HCT116 (cell line): ENCODE measurements around the gene ATP2A3. TPM values are rescaled to one million over a fixed set of nuclear protein-coding genes. Genes with fewer than 3 reads are reported as not detected.

Experiments used
- ATAC-seq: fragments of 200-7000 bp; cut with Tn5 transposase; 2 replicates; pipeline ENCODE4 v1.9.1; 2020; ENCODE audit warnings: mild to moderate bottlenecking, moderate library complexity
- BruUV-seq: library from RNA; stranded (reverse); fragments of 400-500 nt; replicated peaks from 2 replicates; lab custom pipeline; 2021; lab: Mats Ljungman, UMichigan
- CTCF ChIA-PET: fragments of 300-600 bp; sonication (Branson Sonifier 250); formaldehyde crosslinking; loops from one replicate; lab custom pipeline; 2021; ENCODE audit warnings: antibody characterized with exemption; lab: Charles Lee
- POLR2A ChIA-PET: fragments of 300-600, 350-600 bp; sonication (Branson Sonifier 250); formaldehyde crosslinking; loops from one replicate; lab custom pipeline; 2021; ENCODE audit warnings: antibody characterized with exemption; lab: Charles Lee
- RAD21 ChIA-PET, 2 experiments: fragments of 300-600 bp; sonication (Branson Sonifier 250); formaldehyde crosslinking; loops; one replicate each; lab custom pipeline; 2023; ENCODE audit warnings: low total read pairs in 2 of 2; ENCODE audit not compliant: uncharacterized antibody in 2 of 2, unreplicated experiment in 2 of 2, low non-redundant PET in 1 of 2; lab: Charles Lee
- DNase-seq: peaks from one replicate; pipeline ENCODE4 v3.0.0-alpha.2; 2010; ENCODE audit warnings: low read depth, low spot score
- H2AFZ ChIP-seq: fragments of 200-600 bp; shearing (Covaris generic), sonication (generic); 2 replicates; pipeline ENCODE4 v1.6.1; 2017; ENCODE audit warnings: low read depth, mixed run types, mixed read lengths, antibody characterized with exemption, low read length; ENCODE audit not compliant: poor library complexity, severe bottlenecking
- H3K27ac ChIP-seq: 2 replicates; pipeline ENCODE4 v1.5.1; 2012; ENCODE audit warnings: low read depth, low read length
- H3K27me3 ChIP-seq: fragments of 200-600 bp; sonication (generic); 2 replicates; pipeline ENCODE4 v1.6.1; 2016; ENCODE audit warnings: mixed run types, low read length, mixed read lengths; ENCODE audit not compliant: insufficient read depth
- H3K36me3 ChIP-seq, 2 experiments: fragments of 200-500 bp in 1 of 2; fragments of 200-600 bp in 1 of 2; sonication (Bioruptor generic) in 1 of 2; sonication (generic) in 1 of 2; 2 replicates each; pipeline versions ENCODE4 v1.5.1 to v1.6.1; 2014 to 2016; ENCODE audit warnings: low read length in 2 of 2, inconsistent platforms in 1 of 2, mixed read lengths in 1 of 2, mixed run types in 1 of 2; ENCODE audit not compliant: insufficient read depth in 2 of 2, control insufficient read depth in 1 of 2
- H3K4me1 ChIP-seq, 2 experiments: fragments of 200-600 bp in 1 of 2; sonication (generic) in 1 of 2; 2 replicates each; pipeline versions ENCODE4 v1.5.1 to v1.6.1; 2012 to 2017; ENCODE audit warnings: low read length in 2 of 2, inconsistent platforms in 1 of 2, mild to moderate bottlenecking in 1 of 2, mixed read lengths in 1 of 2, mixed run types in 1 of 2, moderate library complexity in 1 of 2; ENCODE audit not compliant: insufficient read depth in 2 of 2, control insufficient read depth in 1 of 2
- H3K4me2 ChIP-seq: fragments of 200-600 bp; sonication (generic); 2 replicates; pipeline ENCODE4 v1.6.1; 2017; ENCODE audit warnings: mixed run types, low read length, mixed read lengths
- H3K4me3 ChIP-seq, 2 experiments: fragments of 200-600 bp in 1 of 2; sonication (generic) in 1 of 2; replicated peaks in 1 of 2; 2 replicates each; pipeline ENCODE4 v1.5.1; 2011 to 2016; ENCODE audit warnings: low read length in 2 of 2, control low read depth in 1 of 2, low read depth in 1 of 2, mild to moderate bottlenecking in 1 of 2, mixed read lengths in 1 of 2, mixed run types in 1 of 2
- H3K79me2 ChIP-seq: fragments of 200-600 bp; sonication (generic); 2 replicates; pipeline ENCODE4 v1.6.1; 2017; ENCODE audit warnings: mild to moderate bottlenecking, mixed run types, low read length, moderate library complexity, mixed read lengths; ENCODE audit not compliant: insufficient read depth
- H3K9ac ChIP-seq: fragments of 200-600 bp; sonication (generic); 2 replicates; pipeline ENCODE4 v1.6.1; 2016; ENCODE audit warnings: low read length, mixed read lengths
- H3K9me2 ChIP-seq: fragments of 200-600 bp; sonication (generic), shearing (Covaris generic); 2 replicates; pipeline ENCODE4 v1.6.1; 2017; ENCODE audit warnings: mixed run types, mild to moderate bottlenecking, moderate library complexity; ENCODE audit not compliant: insufficient read depth
- H3K9me3 ChIP-seq, 2 experiments: fragments of 200-500 bp in 1 of 2; fragments of 200-600 bp in 1 of 2; sonication (Bioruptor generic) in 1 of 2; sonication (generic) in 1 of 2; 2 replicates each; pipeline ENCODE4 v1.6.1; 2014 to 2017; ENCODE audit warnings: low read length in 2 of 2, mixed read lengths in 2 of 2, inconsistent platforms in 1 of 2, low read depth in 1 of 2, mild to moderate bottlenecking in 1 of 2, mixed run types in 1 of 2, moderate library complexity in 1 of 2; ENCODE audit not compliant: control insufficient read depth in 1 of 2, insufficient read depth in 1 of 2
- H4K20me1 ChIP-seq: fragments of 200-600 bp; sonication (generic), shearing (Covaris generic); 2 replicates; pipeline ENCODE4 v1.6.1; 2017; ENCODE audit warnings: mixed run types, mild to moderate bottlenecking, moderate library complexity; ENCODE audit not compliant: insufficient read depth
- CBX3 ChIP-seq: IDR thresholded peaks from 2 replicates; pipeline ENCODE4 v1.6.1; 2012; ENCODE audit warnings: low read depth
- CTCF ChIP-seq, 3 experiments: fragments of 200-600 bp in 1 of 3; sonication (generic) in 1 of 3; IDR thresholded peaks in 2 of 3; conservative IDR thresholded peaks in 1 of 3; 2 replicates each; pipeline ENCODE4 v1.5.1; 2012 to 2017; ENCODE audit warnings: low read depth in 2 of 3, low read length in 2 of 3, antibody characterized with exemption in 1 of 3, borderline replicate concordance in 1 of 3, control low read depth in 1 of 3, mild to moderate bottlenecking in 1 of 3, mixed read lengths in 1 of 3, mixed run types in 1 of 3, moderate library complexity in 1 of 3; ENCODE audit not compliant: insufficient read depth in 1 of 3
- EZH2phosphoT487 ChIP-seq: fragments of 200-600 bp; IDR thresholded peaks from 2 replicates; pipeline ENCODE4 v1.6.1; 2018; ENCODE audit warnings: antibody characterized with exemption, borderline replicate concordance
- RAD21 ChIP-seq: IDR thresholded peaks from 2 replicates; pipeline ENCODE4 v1.6.1; 2012; ENCODE audit warnings: low read depth, mild to moderate bottlenecking
- SRF ChIP-seq: IDR thresholded peaks from 2 replicates; pipeline ENCODE4 v1.6.1; 2012; ENCODE audit warnings: low read depth
- TCF7L2 ChIP-seq: IDR thresholded peaks from 2 replicates; pipeline ENCODE4 v1.7.0; 2011; ENCODE audit warnings: borderline replicate concordance, inconsistent platforms; ENCODE audit not compliant: insufficient read depth, insufficient read length; ENCODE audit errors: extremely low read depth
- ZBTB33 ChIP-seq: IDR thresholded peaks from 2 replicates; pipeline ENCODE4 v1.6.1; 2011; ENCODE audit warnings: mild to moderate bottlenecking, low read length, moderate library complexity; ENCODE audit not compliant: insufficient replicate concordance; ENCODE audit errors: extremely low read depth
- ZFX ChIP-seq: fragments of 450-650 bp; IDR thresholded peaks from 2 replicates; pipeline ENCODE4 v1.6.1; 2017
- ZNF274 ChIP-seq: fragments of 200-500 bp; sonication (Bioruptor generic); IDR thresholded peaks from 2 replicates; pipeline ENCODE4 v1.6.1; 2014; ENCODE audit warnings: mild to moderate bottlenecking, low read depth, low read length, inconsistent platforms
- intact Hi-C: fragments of 100-400 bp; cut with micrococcal nuclease; formaldehyde crosslinking; loops from 2 replicates; pipeline ENCODE4 v1.10.0; 2022
- total RNA-seq: library from RNA; stranded (reverse); gene quantifications from one replicate; pipeline ENCODE4 v1.2.1, GENCODE V29; 2021; ENCODE audit not compliant: unreplicated experiment
- TF ChIP-seq, protein P1 (sequence below): IDR thresholded peaks from 2 replicates; pipeline ENCODE4 v1.6.1; 2012

ATP2A3 gene
- total RNA-seq, 1 experiment from 2014 or later: 23.1 TPM

DNA sequence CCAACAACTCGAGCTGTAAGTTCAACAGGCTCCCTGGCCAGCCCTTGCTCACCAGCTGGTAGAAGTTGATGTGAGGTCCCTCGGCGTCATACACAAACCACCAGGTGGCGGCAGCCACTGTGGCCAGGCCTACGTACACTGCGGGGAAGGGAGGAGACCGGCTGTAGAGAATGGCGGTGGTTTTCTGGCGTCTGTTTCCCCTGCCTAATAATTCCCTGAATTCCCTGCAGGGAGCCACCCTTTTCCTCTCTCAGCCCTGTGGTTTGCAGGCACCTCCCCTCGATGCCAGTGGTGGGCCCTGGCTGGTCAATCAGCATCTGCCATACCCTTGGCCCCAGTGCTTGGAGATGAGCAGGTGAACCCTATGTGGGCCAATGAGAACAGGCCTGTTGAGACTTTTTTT is 29.1 kb downstream of the ATP2A3 start:
- no peaks in the 10 kb centered on the region for H3K27me3 ChIP-seq
- peak; percentile 99 for ATAC-seq
- no peaks in the 10 kb centered on the region for H3K9me3 ChIP-seq
- H3K79me2 ChIP-seq: no peaks in the 10 kb centered on the region
- H3K4me1 ChIP-seq: peaks cover 0 to 5% of the 10 kb centered on the region in 2 experiments; a peak in 1 of 4 replicates
- H3K9me2 ChIP-seq: no peaks in the 10 kb centered on the region
- ChIA-PET CTCF (interaction anchor here (1.0 to 1.8 kb wide), 3 partner anchors 21 to 265 kb away, joined by 3 to 8 read pairs (median 4); no protein-coding TSS in a partner anchor), POLR2A (no interaction called here), RAD21 (interaction anchor here in 1 of 2 experiments (0.6 kb wide), 1 partner anchor 226 kb away, joined by 8 read pairs; no protein-coding TSS in a partner anchor)
- no peak overlapping the region for H2AFZ ChIP-seq
- DNase-seq: peak; percentile 41
- H4K20me1 ChIP-seq: no peaks in the 10 kb centered on the region
- no peak overlapping the region for H3K9ac ChIP-seq
- no peak overlapping the region for H3K4me3 ChIP-seq
- TF ChIP-seq RAD21 (peak; percentile 87), TCF7L2 (no peak), CTCF (IDR thresholded peaks at IDR 0.05 in 2 of 3, conservative IDR thresholded peaks at IDR 0.05 in 1 of 3; ENCODE audit: borderline replicate concordance in 1 of 3, insufficient read depth in 1 of 3, low read depth in 2 of 3, low read length in 2 of 3) (peak; percentile 73 to 81 (median 77))
- H3K36me3 ChIP-seq: no peaks in the 10 kb centered on the region
- no TSS peak for BruUV-seq
- no peak overlapping the region for H3K27ac ChIP-seq
- no peak overlapping the region for H3K4me2 ChIP-seq
- intact Hi-C loops: loop anchor here (1.0 kb wide), 2 partner anchors 69 to 139 kb away; no protein-coding TSS in a partner anchor

GRCh38 chr17:3929764-3930163 is 34.5 kb downstream of the ATP2A3 start:
- no peak overlapping the region for H2AFZ ChIP-seq
- ChIA-PET CTCF (no interaction called here), RAD21 (no interaction called here), POLR2A (no interaction called here)
- H3K9ac ChIP-seq: no peak overlapping the region
- no peak overlapping the region for H3K4me2 ChIP-seq
- H3K4me3 ChIP-seq: no peak overlapping the region
- no peaks in the 10 kb centered on the region for H3K4me1 ChIP-seq
- no peaks in the 10 kb centered on the region for H4K20me1 ChIP-seq
- H3K36me3 ChIP-seq: no peaks in the 10 kb centered on the region
- no peaks in the 10 kb centered on the region for H3K79me2 ChIP-seq
- H3K27ac ChIP-seq: no peak overlapping the region
- H3K9me3 ChIP-seq: no peaks in the 10 kb centered on the region
- DNase-seq (no peak), ATAC-seq (no peak)
- H3K9me2 ChIP-seq: no peaks in the 10 kb centered on the region
- BruUV-seq: no TSS peak
- H3K27me3 ChIP-seq: no peaks in the 10 kb centered on the region
- intact Hi-C loops: loop anchor here (5.0 kb wide), 1 partner anchor 483 kb away; no protein-coding TSS in a partner anchor
- TF ChIP-seq, protein P1, sequence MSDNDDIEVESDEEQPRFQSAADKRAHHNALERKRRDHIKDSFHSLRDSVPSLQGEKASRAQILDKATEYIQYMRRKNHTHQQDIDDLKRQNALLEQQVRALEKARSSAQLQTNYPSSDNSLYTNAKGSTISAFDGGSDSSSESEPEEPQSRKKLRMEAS: no peak
- TF ChIP-seq CTCF (IDR thresholded peaks at IDR 0.05 in 2 of 3, conservative IDR thresholded peaks at IDR 0.05 in 1 of 3; ENCODE audit: borderline replicate concordance in 1 of 3, insufficient read depth in 1 of 3, low read depth in 2 of 3, low read length in 2 of 3): no peak
- no peak for TF ChIP-seq EZH2phosphoT487
- TF ChIP-seq ZBTB33: no peak
- no peak for TF ChIP-seq RAD21
- TF ChIP-seq SRF: no peak
- no peak for TF ChIP-seq CBX3
- TF ChIP-seq ZFX: no peak
- TF ChIP-seq ZNF274: no peak
